UCSD-AML1 (cell line): ENCODE results near the gene KYAT1.

Source experiments
- DNase-seq: peaks from one replicate; lab custom pipeline; 2025; ENCODE audit not compliant: unreplicated experiment; lab: John Stamatoyannopoulos, UW

KYAT1 gene

GRCh38 chr9:128909859-128910258, 28.1 kb upstream of the KYAT1 start:
- DNase-seq = no peak

- DNase-seq = no peak
Observed at GRCh38 chr9:128908372-128908771, 26.6 kb upstream of the KYAT1 start.

- peak; percentile 18 for DNase-seq
Observed at GRCh38 chr9:128906741-128907140, 25.0 kb upstream of the KYAT1 start.

- DNase-seq = no peak
Observed at GRCh38 chr9:128905964-128906363, 24.2 kb upstream of the KYAT1 start.

GRCh38 chr9:128903871-128904620, 22.3 kb upstream of the KYAT1 start:
- DNase-seq = no peak

- no peak for DNase-seq
Observed at GRCh38 chr9:128903079-128903461, 21.3 kb upstream of the KYAT1 start.

GRCh38 chr9:128902351-128903078, 20.8 kb upstream of the KYAT1 start:
- DNase-seq = peak; percentile 72

GRCh38 chr9:128901822-128902221, 20.1 kb upstream of the KYAT1 start:
- no peak for DNase-seq

- DNase-seq = no peak
Observed at GRCh38 chr9:128901379-128901778, 19.6 kb upstream of the KYAT1 start.

GRCh38 chr9:128899566-128900322, 18.0 kb upstream of the KYAT1 start:
- DNase-seq = peak; percentile 37

GRCh38 chr9:128898845-128899565, 17.3 kb upstream of the KYAT1 start:
- DNase-seq = no peak

- no peak for DNase-seq
Observed at GRCh38 chr9:128898382-128898781, 16.6 kb upstream of the KYAT1 start.

- no peak for DNase-seq
Observed at GRCh38 chr9:128895556-128895955, 13.8 kb upstream of the KYAT1 start.

GRCh38 chr9:128894764-128895163, 13.0 kb upstream of the KYAT1 start:
- DNase-seq = no peak

GRCh38 chr9:128893354-128893753, 11.6 kb upstream of the KYAT1 start:
- no peak for DNase-seq

- DNase-seq = no peak
Observed at GRCh38 chr9:128892221-128892921, 10.6 kb upstream of the KYAT1 start.

GRCh38 chr9:128891321-128892220, 9.8 kb upstream of the KYAT1 start:
- no peak for DNase-seq

GRCh38 chr9:128887914-128888350, 6.2 kb upstream of the KYAT1 start:
- peak; percentile 31 for DNase-seq

- no peak for DNase-seq
Observed at GRCh38 chr9:128887049-128887448, 5.3 kb upstream of the KYAT1 start.
